ENCODE data around the gene FAM222B. TPM values are rescaled to one million over a fixed set of nuclear protein-coding genes. Genes with fewer than 3 reads are reported as not detected.

FAM222B gene
- total and polyA plus RNA-seq, 9 of the 15 experiments (the other 6 are each of a cell fraction or from before 2014, with no cell fraction given), result 4.0 to 34.6 (median 7.5) TPM

DNA sequence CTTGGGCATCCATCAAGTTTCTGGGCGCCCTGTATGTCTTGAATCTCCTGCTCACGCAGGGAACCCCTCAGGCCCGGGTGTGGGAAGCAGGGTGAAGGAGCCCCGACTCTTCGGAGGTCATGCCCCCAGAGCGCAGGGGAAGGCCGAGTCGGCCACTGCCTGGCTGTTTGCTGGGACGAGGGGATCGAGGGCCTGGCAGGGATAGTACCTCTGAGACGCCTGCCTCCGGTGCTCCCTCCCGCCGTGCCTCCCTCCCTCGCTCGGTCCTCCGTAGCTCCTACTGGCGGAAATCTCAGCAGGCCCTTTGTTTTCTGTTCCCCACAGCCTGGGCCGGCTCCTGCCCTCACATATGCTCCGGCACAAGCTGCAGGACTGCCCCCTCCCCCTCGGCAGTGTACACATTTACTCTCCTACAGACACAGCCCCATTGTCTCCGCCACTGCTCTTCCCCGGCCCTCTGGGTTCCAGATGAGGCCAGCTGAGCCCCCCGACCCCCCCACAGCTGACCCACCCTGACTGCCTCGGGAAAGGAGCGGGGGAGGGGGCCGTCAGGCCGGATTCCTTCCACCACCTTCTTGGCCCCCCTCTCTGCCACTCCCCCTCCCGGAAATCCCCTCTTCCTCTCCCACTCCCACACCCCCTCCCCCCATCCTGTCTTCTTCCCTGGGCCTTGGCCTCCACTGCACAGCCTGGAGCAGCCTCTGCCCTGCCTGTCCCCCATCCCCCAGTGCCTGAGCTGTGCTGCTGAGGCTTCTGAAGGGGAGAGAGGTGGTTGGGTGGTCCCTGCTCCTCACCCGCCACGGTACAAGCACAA, 97.4 kb downstream of the FAM222B start (continued):
- TF ChIP-seq ESRRB (CRISPR knock-in tag; IDR thresholded peaks at IDR 0.05; ENCODE audit: borderline replicate concordance) (no peak), NFRKB (IDR thresholded peaks at IDR 0.05; ENCODE audit: low read depth) (no peak), KDM5B (IDR thresholded peaks at IDR 0.05; ENCODE audit: insufficient replicate concordance, low read depth, low read length) (peak; percentile 3), KAT7 (CRISPR knock-in tag; IDR thresholded peaks at IDR 0.05; ENCODE audit: borderline replicate concordance) (no peak), ELF2 (CRISPR knock-in tag; IDR thresholded peaks at IDR 0.05) (no peak), ZNF408 (CRISPR knock-in tag; IDR thresholded peaks at IDR 0.05; ENCODE audit: low read depth) (no peak), ZNF586 (CRISPR knock-in tag; conservative IDR thresholded peaks at IDR 0.05) (no peak), SLC30A9 (CRISPR knock-in tag; IDR thresholded peaks at IDR 0.05) (no peak), RB1 (IDR thresholded peaks at IDR 0.05; ENCODE audit: low read depth) (no peak), TOE1 (IDR thresholded peaks at IDR 0.05; ENCODE audit: borderline replicate concordance) (no peak), TOE1 (CRISPR knock-in tag; IDR thresholded peaks at IDR 0.05; ENCODE audit: borderline replicate concordance, low read depth) (no peak), ELF1 (tag; IDR thresholded peaks at IDR 0.05) (no peak), NR3C1 (CRISPR knock-in tag; IDR thresholded peaks at IDR 0.05) (no peak), SIN3A (IDR thresholded peaks at IDR 0.05; ENCODE audit: borderline replicate concordance in 2 of 2, control insufficient read depth in 1 of 2, low read depth in 2 of 2, low read length in 2 of 2) (peak in 1 of 2 experiments; percentile 19; a peak in 1 of 4 replicates), ERF (CRISPR knock-in tag; IDR thresholded peaks at IDR 0.05) (no peak), NRF1 (conservative IDR thresholded peaks at IDR 0.05 in 1 of 2, IDR thresholded peaks at IDR 0.05 in 1 of 2) (no peak), KHSRP (IDR thresholded peaks at IDR 0.05) (no peak), MED1 (CRISPR knock-in tag; IDR thresholded peaks at IDR 0.05; ENCODE audit: borderline replicate concordance) (no peak), ZNF197 (CRISPR knock-in tag; IDR thresholded peaks at IDR 0.05; ENCODE audit: low read depth) (no peak), KAT2B (IDR thresholded peaks at IDR 0.05; ENCODE audit: low read depth, low read length) (no peak), COPS2 (conservative IDR thresholded peaks at IDR 0.05) (no peak), ZNF644 (tag; IDR thresholded peaks at IDR 0.05; ENCODE audit: low read depth) (no peak), RUNX1 (IDR thresholded peaks at IDR 0.05; ENCODE audit: low read depth) (no peak)
- TF ChIP-seq, protein P1, sequence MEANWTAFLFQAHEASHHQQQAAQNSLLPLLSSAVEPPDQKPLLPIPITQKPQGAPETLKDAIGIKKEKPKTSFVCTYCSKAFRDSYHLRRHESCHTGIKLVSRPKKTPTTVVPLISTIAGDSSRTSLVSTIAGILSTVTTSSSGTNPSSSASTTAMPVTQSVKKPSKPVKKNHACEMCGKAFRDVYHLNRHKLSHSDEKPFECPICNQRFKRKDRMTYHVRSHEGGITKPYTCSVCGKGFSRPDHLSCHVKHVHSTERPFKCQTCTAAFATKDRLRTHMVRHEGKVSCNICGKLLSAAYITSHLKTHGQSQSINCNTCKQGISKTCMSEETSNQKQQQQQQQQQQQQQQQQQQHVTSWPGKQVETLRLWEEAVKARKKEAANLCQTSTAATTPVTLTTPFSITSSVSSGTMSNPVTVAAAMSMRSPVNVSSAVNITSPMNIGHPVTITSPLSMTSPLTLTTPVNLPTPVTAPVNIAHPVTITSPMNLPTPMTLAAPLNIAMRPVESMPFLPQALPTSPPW (CRISPR knock-in tag; IDR thresholded peaks at IDR 0.05), result peak; percentile 42; the same call in 1 of the 2 replicates
- TF ChIP-seq, protein P2, sequence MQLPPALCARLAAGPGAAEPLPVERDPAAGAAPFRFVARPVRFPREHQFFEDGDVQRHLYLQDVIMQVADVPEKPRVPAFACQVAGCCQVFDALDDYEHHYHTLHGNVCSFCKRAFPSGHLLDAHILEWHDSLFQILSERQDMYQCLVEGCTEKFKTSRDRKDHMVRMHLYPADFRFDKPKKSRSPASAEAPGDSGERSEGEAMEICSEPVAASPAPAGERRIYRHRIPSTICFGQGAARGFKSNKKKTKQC (CRISPR knock-in tag; IDR thresholded peaks at IDR 0.05), result no peak
- TF ChIP-seq, protein P3, sequence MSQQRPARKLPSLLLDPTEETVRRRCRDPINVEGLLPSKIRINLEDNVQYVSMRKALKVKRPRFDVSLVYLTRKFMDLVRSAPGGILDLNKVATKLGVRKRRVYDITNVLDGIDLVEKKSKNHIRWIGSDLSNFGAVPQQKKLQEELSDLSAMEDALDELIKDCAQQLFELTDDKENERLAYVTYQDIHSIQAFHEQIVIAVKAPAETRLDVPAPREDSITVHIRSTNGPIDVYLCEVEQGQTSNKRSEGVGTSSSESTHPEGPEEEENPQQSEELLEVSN (IDR thresholded peaks at IDR 0.05; ENCODE audit: borderline replicate concordance in 1 of 2, extremely low read depth in 1 of 2, insufficient read depth in 1 of 2, insufficient read length in 1 of 2, low read depth in 1 of 2, low read length in 1 of 2, poor library complexity in 1 of 2, severe bottlenecking in 1 of 2), result peak in 1 of 2 experiments; percentile 41

Data from K562 (cell line).